NOMO-1 treated with DMSO at 0.1 percent for 48 hours (cell line): Measurements from ENCODE around the gene RASGRP1.

Experiments
- DNase-seq: peaks from one replicate; lab custom pipeline; 2025; ENCODE audit not compliant: unreplicated experiment; lab: John Stamatoyannopoulos, UW

The RASGRP1 gene

DNA sequence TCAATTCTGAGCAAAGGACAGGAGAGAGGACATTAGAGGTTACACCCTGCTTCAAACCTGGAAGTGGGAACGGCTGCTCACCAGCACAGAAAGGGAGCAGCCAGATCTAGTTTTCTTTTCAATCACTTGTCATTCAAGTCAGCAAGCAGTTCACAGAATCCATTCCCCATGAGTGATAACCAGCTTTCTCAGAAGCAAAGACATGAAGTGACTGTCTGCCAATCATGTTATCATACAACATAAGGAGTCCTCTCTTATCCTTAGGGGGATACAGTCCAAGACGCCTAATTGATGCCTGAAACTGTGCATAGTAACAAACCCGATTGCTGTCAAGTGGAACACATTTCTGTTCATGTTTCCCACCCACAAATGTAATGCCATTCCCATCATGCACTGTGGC lies 56.0 kb downstream of the RASGRP1 start:
- no peak for DNase-seq

DNA sequence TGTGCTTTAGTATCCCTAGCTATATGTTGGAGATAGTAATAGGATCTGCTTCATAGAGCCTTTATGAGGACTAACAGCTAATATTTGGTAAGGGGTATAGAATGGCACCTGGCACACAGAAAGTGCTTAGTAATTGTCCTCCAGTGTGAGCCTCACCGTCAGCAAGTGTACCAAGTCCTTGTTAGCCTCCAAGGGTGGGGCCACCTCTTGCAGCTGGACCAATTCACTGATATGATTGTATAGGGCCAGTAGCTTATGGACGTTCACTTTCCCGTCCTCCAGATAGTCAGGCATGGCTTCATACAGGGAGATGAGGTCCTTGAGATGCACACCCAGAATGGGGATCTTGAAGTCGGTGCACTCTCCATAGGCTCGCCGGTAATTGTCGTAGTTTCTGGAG lies 57.0 kb downstream of the RASGRP1 start:
- DNase-seq: no peak

DNA sequence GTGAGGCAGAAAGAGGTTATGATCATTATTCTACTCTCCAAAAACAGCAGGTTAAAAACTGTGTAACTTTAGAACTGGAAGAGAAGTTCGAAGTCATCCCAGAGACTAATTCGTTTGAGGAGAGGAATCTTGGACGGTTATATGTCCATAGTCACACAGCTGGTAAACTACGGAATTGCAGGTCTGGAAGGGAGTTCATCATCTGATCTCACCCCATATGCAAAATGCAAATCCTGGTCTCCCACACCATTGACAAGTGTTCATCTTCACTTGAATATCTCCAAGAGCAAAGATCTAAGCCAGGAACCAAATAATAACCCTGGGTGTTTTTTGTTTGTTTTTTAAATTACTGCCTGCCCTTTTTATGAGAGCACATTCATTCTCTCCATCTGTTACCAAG lies 57.6 kb downstream of the RASGRP1 start:
- DNase-seq: no peak

DNA sequence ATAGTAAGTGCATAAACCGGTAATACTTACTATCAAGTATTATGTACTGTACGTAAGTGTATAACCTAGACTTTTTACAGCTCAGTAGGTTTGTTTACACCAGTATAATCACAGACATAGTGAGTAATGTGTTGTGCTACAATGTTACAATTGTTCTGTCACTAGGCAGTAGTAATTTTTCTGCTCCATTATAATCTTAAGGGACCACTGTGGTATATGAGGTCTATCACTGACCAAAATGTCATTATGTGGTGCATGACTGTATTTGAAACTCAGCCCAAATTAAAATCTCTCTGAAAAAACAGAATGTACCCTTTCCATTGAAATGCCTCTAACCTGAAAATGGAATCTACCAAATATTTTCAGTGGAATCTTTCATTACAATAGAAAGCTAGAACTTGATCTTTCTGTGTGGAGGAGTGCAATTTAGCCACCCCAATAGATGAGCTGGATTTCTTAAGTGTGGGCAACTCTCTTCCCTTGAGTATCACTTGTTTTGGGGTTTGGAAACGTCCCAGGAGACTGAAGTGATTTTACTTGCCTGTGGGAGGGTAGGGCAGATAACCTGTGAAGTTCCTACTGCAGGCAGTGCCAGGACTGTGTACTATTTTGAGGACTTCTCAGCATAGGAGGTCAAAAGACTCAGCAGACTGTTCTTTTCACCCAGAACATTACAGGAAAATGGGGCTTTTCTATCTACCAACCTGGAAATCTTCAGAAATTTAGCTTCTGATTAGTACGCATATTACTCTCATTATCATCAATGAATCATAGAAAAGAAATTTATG lies 59.7 kb downstream of the RASGRP1 start:
- DNase-seq: no peak

DNA sequence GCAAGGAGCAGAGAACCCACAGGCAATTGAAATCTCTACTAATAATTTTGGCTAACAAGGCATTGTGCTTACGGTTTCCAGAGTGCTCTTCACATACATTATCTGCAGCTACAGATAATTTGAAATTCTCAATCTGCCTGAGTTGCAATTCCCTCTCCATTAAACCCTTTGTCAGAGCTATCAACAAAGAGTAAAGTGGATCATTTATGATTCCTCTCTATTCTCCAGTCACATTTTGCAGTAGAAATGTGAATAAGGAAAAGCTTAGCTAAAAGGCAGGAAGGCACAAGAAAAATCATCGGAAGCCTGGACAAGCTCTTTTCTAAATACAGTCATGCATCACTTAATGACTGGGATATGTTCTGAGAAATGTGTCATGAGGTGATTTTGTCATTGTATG lies 61.1 kb downstream of the RASGRP1 start:
- no peak for DNase-seq

DNA sequence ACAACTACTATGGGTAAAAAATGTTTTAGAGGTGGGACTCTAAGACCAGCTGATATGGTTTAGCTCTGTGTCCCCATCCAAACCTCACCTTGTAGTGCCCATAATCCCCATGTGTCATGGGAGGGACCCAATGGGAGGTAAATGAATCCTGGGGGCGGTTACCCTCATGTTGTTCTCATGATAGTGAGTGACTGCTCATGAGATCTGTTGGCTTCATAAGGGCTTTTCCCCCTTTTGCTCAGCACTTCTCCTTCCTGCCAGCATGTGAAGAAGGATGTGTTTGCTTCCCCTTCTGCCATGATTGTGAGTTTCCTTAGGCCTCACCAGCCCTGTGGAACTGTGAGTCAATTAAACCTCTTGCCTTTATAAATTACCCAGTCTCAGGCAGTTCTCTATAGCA lies 65.0 kb downstream of the RASGRP1 start:
- no peak for DNase-seq

DNA sequence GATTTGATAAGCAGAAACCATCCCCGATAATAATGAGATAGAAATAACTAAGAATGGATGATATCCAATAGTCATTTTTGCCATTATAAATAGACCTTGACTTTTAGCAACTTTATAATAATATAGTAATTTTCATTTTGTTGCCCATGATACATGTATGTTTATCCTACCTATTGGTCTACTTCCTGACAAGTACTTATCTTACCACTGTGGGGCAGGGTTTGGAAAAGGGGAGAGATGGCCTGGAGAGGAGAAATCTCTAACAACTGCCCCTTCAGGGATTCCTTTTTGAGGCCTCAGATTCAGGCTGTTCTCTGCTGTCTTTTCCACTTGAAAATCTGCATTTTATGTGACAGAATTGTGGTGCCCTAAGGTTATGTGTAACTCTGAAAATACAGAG lies 68.5 kb downstream of the RASGRP1 start:
- DNase-seq: no peak

DNA sequence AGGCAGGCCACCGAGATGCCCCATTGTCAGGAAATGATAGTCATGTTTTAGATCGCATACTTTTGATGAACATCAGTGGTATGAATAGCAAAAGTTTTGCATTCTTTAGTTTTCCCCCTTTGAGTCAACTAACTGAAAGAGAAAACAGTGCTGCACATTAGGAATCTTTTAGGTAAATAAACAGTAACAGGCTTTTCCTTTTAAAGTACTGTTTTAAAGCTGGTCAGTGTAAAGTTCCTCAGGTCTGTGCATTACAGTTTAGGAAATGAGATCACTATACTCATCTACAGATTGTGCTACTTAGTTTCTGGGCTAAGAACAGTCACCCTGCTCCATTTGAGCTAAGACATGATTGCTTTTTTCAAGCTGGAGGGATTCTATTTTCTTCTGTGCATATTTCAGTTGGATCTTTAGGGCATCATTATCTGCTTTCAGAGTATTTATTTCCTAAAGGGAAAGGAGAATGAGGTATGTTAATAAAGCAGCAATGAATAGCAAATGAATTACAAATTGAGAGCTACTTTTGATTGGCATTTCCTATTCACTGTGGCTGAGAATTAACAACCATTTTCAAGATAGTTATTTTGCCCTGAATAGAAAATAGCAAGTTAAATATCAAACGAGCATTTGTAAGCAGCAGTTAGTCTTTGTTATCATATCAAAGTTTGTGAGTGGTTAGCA lies 74.2 kb downstream of the RASGRP1 start:
- DNase-seq: no peak

DNA sequence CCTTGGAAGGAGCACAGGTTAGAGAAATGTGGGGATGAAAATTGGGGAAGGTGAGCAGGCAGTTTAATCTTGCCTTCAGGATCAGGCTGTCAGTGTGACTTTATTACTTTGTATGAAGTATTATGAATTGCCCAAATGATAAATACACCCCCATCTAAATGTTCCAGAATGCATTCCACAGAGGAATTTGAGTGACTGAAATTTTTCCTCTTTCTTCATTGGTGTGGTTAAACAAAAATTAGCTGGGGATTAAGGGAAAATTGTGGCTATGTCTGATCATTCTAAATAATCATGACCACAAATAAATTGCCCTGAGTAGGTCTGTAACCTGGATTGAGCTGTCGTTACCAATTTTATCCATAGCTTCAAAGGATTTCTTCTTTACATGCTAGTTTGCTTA lies 77.2 kb downstream of the RASGRP1 start:
- DNase-seq: no peak

DNA sequence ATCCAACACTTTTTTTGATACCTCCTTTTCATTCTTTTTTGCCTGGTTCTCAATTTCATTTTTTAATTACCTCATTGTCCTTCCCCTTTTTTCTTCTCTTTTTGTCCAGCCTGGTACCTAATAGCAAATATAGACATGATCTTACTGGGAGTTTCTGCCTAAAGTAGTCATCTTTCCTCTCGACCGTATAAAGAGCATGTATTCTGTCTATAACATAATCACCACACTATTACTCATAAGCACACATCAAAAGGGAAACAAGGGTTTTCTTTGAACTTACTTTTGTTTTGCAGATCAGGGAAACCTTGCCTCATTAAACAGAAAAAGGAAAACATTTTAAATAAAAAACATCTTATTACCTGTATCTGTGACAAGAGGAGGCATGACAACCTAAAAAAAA lies 77.7 kb downstream of the RASGRP1 start:
- peak; percentile 8 for DNase-seq

DNA sequence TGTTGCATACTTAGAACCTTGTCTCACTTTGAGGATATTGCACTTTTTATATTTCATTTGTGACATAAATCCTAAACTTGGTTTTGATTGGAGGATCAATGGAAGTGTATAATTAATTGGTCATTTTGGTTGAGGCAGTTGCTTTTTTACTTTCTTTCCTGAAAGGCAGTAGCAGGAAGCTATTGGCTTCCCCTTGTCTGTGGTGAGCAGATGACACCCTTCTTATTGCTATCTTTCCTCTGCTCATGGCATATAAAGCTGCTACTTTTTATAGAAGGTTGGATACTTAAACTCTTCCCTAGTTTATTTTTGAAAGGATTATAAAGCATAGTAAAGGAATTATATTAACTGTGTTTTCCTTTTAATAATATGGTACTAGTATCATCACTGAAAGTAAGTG lies 82.0 kb downstream of the RASGRP1 start:
- no peak for DNase-seq

DNA sequence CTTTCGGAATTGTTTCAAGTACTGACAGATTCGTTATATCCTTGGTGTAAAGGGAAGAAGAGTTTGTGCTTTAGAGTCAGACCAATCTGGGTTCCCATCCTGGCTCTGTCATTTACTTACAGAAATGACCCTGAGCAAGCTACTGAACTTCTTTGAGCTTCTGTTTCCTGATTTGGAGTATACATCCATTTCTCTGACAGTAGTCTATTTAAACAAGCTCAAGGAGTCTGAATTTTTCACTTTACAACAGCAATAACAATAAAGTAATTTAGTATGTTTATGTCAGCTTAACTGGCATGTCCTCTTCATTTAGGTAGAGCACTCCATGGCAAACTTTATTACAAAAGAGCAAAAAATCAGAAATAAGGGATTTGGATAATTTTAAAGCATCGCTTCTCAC lies 82.9 kb downstream of the RASGRP1 start:
- DNase-seq: no peak

DNA sequence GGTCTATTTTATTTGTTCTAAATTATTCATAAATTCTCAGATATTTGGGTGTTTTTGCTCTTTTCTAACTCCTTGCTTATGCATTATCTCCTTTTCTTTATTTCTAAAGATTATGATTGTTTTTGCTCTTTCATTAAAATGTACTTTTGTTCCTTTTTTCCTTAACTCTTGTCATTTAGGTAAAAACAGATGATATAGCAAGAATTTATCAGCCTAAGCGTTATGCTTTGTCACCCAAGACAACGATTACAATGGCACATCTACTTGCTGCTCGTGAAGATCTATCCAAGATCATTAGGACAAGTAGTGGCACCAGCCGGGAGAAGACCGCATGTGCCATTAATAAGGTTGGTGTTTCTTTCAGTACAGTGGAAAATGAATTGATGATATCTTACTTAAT lies 83.5 kb downstream of the RASGRP1 start:
- no peak for DNase-seq

DNA sequence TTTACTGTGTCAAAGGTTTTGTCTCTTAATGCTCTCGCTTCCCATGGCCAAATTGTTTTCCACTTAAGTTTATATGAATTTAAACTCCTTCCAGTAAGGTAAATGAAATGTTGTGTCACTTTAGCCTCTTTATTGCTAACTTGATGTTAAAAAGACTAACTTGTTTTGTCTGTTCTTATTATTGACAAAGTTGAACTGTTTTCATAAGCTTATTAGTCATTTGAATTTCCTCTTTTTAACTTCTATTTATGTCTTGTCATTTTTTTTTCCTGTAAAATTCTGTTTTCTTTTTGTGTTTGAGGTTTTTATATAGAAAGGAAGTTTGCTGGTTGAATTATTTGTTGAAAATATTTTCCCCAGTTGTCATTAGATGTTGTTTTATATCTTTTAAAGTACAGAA lies 84.9 kb downstream of the RASGRP1 start:
- DNase-seq: no peak

DNA sequence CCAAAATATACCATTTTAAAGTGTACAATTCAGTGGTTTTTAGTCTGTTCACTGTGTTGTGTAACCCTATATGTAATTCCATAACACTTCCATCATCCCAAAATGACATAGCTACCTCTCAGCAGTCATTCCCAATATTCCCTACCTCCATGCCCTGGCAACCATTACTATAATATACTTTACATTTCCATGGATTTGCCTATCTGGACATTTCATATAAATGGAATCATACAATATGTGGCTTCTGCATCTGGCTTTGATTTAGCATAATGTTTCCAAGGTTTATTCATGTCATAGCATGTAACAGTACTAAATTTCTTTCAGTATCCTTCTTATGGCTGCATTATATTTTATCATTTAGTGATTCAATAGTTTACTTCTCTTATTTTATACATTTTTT lies 85.3 kb downstream of the RASGRP1 start:
- DNase-seq: no peak

DNA sequence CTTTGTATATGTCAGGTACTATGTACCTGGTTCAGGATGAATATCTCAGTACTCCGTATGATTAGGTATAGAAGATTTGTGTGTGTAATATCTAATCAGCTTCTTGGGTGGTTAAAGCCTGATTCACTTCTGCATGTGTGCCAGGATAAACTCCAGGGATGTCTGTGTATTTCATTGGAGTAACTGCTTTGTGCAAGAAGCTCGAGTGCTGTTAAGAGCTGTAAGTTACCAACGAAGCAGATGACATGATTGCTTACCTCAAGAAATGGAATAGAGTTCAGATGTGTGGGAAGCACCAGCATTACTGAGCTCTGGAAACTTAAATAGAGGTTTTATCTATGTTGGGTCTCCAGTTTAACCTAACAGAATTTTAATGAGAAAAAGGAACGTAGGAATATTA lies 87.0 kb downstream of the RASGRP1 start:
- DNase-seq: no peak

DNA sequence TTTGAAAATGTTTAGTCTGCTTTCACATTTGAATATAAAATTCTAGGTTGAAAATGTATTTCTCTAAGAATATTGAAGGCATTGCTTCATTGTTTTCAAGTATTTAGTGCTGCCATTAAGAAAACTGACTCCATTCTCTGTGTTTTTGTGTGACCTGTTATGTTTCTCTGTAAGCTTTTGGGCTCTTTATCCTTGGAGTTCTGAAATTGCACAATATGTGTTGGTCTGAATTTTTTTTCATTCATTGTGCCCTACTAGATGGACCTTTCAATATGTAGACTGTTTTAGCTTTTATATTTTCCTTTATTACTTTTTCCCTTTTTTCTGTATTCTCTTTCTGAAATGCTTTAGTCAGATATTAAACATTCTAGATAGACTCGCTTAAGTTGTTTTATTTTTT lies 88.5 kb downstream of the RASGRP1 start:
- DNase-seq: no peak

DNA sequence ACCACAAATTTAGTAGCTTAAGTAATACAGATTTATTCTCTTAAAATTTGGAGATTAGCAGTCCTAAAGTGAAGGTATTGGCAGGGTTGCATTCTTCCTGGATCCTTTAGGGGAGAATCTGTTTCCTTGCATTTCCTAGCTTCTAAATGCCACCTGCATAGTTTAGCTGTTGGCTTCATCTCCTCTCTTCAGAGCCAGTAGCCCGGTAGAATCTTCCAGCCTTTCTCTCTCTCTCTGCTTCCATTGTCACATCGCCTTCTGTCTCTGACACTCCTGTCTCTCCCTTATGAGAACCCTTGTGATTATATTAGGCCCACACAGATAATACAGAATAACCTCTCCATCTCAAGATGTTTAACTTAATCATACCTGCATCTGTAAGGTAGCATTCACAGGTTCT lies 89.3 kb downstream of the RASGRP1 start:
- DNase-seq: no peak

DNA sequence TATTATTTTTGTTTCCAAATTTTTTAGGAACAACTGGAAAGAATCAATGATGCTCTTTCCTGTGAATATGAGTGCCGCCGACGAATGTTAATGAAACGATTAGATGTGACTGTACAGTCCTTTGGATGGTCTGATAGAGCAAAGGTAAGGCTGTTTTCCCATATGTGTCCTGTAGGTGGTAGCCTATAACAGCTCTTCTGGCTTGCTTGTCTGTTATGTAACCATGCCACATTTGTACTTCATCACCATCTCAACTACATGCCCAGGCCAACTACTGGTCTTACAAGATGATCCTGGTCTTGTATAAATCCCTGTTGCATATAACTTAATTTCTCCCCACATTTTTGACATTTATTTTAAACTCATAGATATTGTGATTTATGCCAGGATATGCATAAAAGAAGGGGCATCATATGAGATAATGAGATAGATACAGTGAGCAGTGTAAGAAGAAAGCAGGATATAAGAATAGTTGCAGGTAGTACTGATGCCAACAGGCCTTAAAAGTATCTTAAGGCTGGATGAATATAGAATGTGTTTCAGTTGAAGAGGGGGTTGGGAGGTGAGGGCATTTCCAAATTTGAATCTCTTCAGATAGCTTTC lies 90.4 kb downstream of the RASGRP1 start:
- peak; percentile 62 for DNase-seq

DNA sequence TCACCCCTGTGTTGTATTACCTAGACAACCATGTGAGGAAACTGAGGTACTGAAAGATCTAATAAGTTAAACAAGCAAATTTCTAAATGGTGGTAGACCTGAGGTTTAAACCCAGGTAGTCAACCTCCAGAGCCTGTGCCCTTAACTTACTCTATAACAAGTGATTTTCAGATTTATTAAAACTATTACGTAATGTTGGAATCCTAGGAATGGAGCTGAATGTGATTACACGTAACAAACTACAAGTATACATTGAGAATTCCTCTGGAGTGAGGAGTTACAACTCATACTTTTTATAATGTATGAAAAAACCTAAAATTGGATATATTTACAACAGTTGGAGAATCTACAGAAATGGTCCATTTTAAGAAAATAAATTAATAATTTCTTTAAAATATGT lies 92.6 kb downstream of the RASGRP1 start:
- no peak for DNase-seq

DNA sequence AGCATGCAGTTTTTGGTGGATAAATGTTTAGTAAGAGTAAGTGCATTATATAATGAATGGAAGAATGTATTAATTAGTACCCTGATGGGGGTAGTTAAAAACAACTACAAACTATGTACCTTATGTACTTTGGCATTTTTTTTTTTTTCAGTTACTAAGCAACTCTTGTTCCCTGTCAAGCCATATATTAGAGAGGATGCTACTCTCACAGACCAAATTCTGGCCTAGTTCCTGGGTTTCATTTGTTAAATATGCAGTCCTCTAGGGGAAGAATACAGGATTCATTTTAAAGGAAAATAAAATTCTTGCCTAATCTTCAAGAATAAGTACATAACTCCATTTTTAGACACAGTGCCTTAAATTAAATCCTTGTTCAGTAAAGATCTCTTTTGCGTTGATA lies 93.8 kb downstream of the RASGRP1 start:
- no peak for DNase-seq

DNA sequence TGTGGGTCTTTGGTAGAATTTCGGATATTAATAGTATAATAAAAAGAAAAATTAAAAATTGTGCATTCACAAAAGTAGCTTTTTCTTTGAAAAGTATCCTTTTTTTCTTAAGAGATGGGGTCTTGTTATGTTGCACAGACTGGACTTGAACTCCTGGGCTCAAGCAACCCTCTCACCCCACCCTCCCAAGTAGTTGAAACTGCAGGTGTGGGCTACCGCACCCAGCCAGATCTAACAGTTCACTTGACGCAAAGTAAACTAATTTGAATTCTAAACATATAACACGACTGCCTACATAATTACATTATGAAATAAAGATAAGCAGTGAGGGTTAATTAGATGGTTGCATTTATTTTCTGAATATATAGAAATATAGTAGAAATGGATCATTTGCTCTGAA lies 99.9 kb downstream of the RASGRP1 start:
- DNase-seq: no peak
